ENCODE results near the gene KIF3B. TPM values are rescaled to one million over a fixed set of nuclear protein-coding genes. Genes with fewer than 3 reads are reported as not detected.

KIF3B gene
- total and polyA plus RNA-seq, 2 of the 13 experiments (the other 11 are each of a cell fraction or from before 2014, with no cell fraction given): 23.6 to 28.8 TPM

- TF ChIP-seq ZNF280D (CRISPR knock-in tag; IDR thresholded peaks at IDR 0.05): peak; percentile 81
- peak; percentile 56; the same call in 1 of the 2 replicates for TF ChIP-seq ARID5B (CRISPR knock-in tag; IDR thresholded peaks at IDR 0.05)
- peak; percentile 41; the same call in 1 of the 2 replicates for TF ChIP-seq ZBTB7A (CRISPR knock-in tag; IDR thresholded peaks at IDR 0.05)
- TF ChIP-seq ZSCAN20 (CRISPR knock-in tag; IDR thresholded peaks at IDR 0.05; ENCODE audit: borderline replicate concordance): peak; percentile 71; the same call in 1 of the 2 replicates
- peak; percentile 52; the same call in 1 of the 2 replicates for TF ChIP-seq ZNF263 (CRISPR knock-in tag; IDR thresholded peaks at IDR 0.05)
- TF ChIP-seq FLYWCH1 (CRISPR knock-in tag; IDR thresholded peaks at IDR 0.05): no peak
- peak; percentile 95 for TF ChIP-seq HOXA3 (CRISPR knock-in tag; IDR thresholded peaks at IDR 0.05)
- TF ChIP-seq ZNF746 (CRISPR knock-in tag; IDR thresholded peaks at IDR 0.05): peak; percentile 37; the same call in 1 of the 2 replicates
- TF ChIP-seq NR2F1 (CRISPR knock-in tag; IDR thresholded peaks at IDR 0.05): peak in 1 of 2 experiments; percentile 18; a peak in 1 of 4 replicates
- no peak for TF ChIP-seq SNRNP70 (IDR thresholded peaks at IDR 0.05; ENCODE audit: low read depth, low read length)
- TF ChIP-seq DDIT3 (CRISPR knock-in tag; IDR thresholded peaks at IDR 0.05): no peak
- no peak for TF ChIP-seq ZNF576 (CRISPR knock-in tag; IDR thresholded peaks at IDR 0.05)
- TF ChIP-seq MTF1 (CRISPR knock-in tag; IDR thresholded peaks at IDR 0.05): no peak
- no peak; the same call in 1 of the 2 replicates for TF ChIP-seq ZNF557 (CRISPR knock-in tag; IDR thresholded peaks at IDR 0.05)
- TF ChIP-seq HCFC1 (IDR thresholded peaks at IDR 0.05; ENCODE audit: low read depth, low read length): peak; percentile 74
- no peak for TF ChIP-seq ESRRA (CRISPR knock-in tag; IDR thresholded peaks at IDR 0.05; ENCODE audit: low read depth)
- no peak; the same call in 1 of the 2 replicates for TF ChIP-seq ZBTB46 (CRISPR knock-in tag; IDR thresholded peaks at IDR 0.05; ENCODE audit: borderline replicate concordance)
- TF ChIP-seq ZNF230 (CRISPR knock-in tag; IDR thresholded peaks at IDR 0.05): no peak
- TF ChIP-seq POLR2AphosphoS5 (IDR thresholded peaks at IDR 0.05; ENCODE audit: low read depth, low read length): peak; percentile 52; the same call in 1 of the 2 replicates
These were observed at the start of gene KIF3B (continued) for GRCh38 chr20:32277361-32278198.
